ENCODE measurements around the gene PCDHB12. TPM values are rescaled to one million over a fixed set of nuclear protein-coding genes. Genes with fewer than 3 reads are reported as not detected.

The PCDHB12 gene
- polyA plus RNA-seq, 1 donor (not counting 4 experiments of a cell fraction or from before 2014, with no cell fraction given): not detected

DNA sequence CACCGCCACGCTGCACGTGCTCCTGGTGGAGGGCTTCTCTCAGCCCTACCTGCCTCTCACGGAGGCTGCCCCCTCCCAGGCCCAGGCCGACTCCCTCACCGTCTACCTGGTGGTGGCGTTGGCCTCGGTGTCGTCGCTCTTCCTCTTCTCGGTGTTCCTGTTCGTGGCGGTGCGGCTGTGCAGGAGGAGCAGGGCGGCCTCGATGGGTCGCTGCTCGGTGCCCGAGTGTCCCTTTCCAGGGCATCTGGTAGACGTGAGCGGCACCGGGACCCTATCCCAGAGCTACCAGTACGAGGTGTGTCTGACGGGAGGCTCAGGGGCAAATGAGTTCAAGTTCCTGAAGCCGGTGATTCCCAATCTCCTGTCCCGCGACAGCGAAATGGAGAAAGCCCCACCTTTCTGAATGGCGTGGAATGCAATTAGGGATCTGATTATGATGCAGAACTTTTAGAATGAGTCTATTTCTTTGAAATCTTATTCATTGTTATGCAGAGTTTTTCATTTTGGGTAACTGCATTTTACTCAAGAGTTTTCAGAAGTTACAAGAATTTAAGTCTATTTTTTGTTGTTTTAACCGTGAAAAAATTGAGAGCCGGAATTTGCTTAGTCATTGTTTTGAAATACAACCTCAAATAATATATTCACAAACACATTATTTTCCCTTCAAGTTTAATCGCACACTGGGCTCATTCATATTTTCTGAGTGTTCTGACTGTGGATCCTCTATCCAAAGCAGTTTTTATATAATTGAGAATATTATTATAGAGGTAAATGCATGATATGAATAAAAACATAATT lies 28.2 kb downstream of the PCDHB12 start:
- dilution Hi-C loops (cut with MboI; ENCODE audit: extremely low pct_ligation_motif_present, low sequenced_read_pairs): no loop called here
- Histone ChIP-seq H2AFZ (ENCODE audit: control insufficient read depth, low read length) (no peak overlapping the region), H3K36me3 (ENCODE audit: control insufficient read depth in 2 of 2, extremely low read depth in 1 of 2, insufficient read depth in 2 of 2, low read length in 2 of 2) (no peaks in the 10 kb centered on the region), H3K4me3 (ENCODE audit: control insufficient read depth in 2 of 3, extremely low read depth in 1 of 3, insufficient read depth in 2 of 3, low read depth in 1 of 3, low read length in 3 of 3) (no peak overlapping the region), H3K9me3 (ENCODE audit: control insufficient read depth, low read depth, low read length) (peaks cover 7% of the 10 kb centered on the region), H3K9ac (ENCODE audit: control insufficient read depth, extremely low read depth, insufficient read depth, low read length) (no peak overlapping the region), H3K4me2 (ENCODE audit: control insufficient read depth, extremely low read depth, insufficient read depth, low read depth, low read length) (no peak overlapping the region), H4K20me1 (ENCODE audit: control insufficient read depth, extremely low read depth, insufficient read depth, low read length) (no peaks in the 10 kb centered on the region), H3K79me2 (ENCODE audit: control insufficient read depth, insufficient read depth, low read length) (no peaks in the 10 kb centered on the region), H3K27me3 (ENCODE audit: control insufficient read depth, extremely low read depth, insufficient read depth, low read length) (no peaks in the 10 kb centered on the region), H3K27ac (ENCODE audit: control insufficient read depth, insufficient read depth, low read length) (no peak overlapping the region), H3K4me1 (ENCODE audit: control insufficient read depth, extremely low read depth, insufficient read depth, low read length) (no peaks in the 10 kb centered on the region), H3K9me1 (ENCODE audit: control insufficient read depth, extremely low read depth, insufficient read depth, low read length) (no peaks in the 10 kb centered on the region)
- FAIRE-seq: no peak
- TF ChIP-seq EZH2 (IDR thresholded peaks at IDR 0.05; ENCODE audit: low read length): no peak
- TF ChIP-seq, protein P1, sequence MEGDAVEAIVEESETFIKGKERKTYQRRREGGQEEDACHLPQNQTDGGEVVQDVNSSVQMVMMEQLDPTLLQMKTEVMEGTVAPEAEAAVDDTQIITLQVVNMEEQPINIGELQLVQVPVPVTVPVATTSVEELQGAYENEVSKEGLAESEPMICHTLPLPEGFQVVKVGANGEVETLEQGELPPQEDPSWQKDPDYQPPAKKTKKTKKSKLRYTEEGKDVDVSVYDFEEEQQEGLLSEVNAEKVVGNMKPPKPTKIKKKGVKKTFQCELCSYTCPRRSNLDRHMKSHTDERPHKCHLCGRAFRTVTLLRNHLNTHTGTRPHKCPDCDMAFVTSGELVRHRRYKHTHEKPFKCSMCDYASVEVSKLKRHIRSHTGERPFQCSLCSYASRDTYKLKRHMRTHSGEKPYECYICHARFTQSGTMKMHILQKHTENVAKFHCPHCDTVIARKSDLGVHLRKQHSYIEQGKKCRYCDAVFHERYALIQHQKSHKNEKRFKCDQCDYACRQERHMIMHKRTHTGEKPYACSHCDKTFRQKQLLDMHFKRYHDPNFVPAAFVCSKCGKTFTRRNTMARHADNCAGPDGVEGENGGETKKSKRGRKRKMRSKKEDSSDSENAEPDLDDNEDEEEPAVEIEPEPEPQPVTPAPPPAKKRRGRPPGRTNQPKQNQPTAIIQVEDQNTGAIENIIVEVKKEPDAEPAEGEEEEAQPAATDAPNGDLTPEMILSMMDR (optimal IDR thresholded peaks at IDR 0.05 in 1 of 3, IDR thresholded peaks at IDR 0.05 in 1 of 3, conservative IDR thresholded peaks at IDR 0.05 in 1 of 3; ENCODE audit: extremely low read depth in 1 of 3, insufficient read depth in 2 of 3, low read length in 3 of 3): no peak
- DNase-seq (ENCODE audit: low read depth, low spot score): no peak

DNA sequence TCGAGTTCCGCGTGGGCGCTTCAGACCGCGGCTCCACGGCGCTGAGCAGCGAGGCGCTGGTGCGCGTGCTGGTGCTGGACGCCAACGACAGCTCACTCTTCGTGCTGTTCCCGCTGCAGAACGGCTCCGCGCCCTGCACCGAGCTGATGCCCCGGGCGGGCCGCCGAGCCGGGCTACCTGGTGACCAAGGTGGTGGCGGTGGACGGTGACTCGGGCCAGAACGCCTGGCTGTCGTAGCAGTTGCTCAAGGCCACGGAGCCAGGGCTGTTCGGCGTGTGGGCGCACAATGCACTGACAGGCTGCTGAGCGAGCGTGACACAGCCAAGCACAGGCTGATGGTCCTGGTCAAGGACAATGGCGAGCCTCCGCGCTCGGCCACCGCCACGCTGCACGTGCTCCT lies 33.0 kb downstream of the PCDHB12 start:
- FAIRE-seq (no peak), DNase-seq (ENCODE audit: low read depth, low spot score) (no peak)
- Histone ChIP-seq H3K4me2 (ENCODE audit: control insufficient read depth, extremely low read depth, insufficient read depth, low read depth, low read length) (no peak overlapping the region), H2AFZ (ENCODE audit: control insufficient read depth, low read length) (no peak overlapping the region), H3K27ac (ENCODE audit: control insufficient read depth, insufficient read depth, low read length) (no peak overlapping the region), H3K4me3 (ENCODE audit: control insufficient read depth in 2 of 3, extremely low read depth in 1 of 3, insufficient read depth in 2 of 3, low read depth in 1 of 3, low read length in 3 of 3) (no peak overlapping the region), H3K9me1 (ENCODE audit: control insufficient read depth, extremely low read depth, insufficient read depth, low read length) (no peaks in the 10 kb centered on the region), H3K79me2 (ENCODE audit: control insufficient read depth, insufficient read depth, low read length) (no peaks in the 10 kb centered on the region), H3K36me3 (ENCODE audit: control insufficient read depth in 2 of 2, extremely low read depth in 1 of 2, insufficient read depth in 2 of 2, low read length in 2 of 2) (no peaks in the 10 kb centered on the region), H4K20me1 (ENCODE audit: control insufficient read depth, extremely low read depth, insufficient read depth, low read length) (no peaks in the 10 kb centered on the region), H3K27me3 (ENCODE audit: control insufficient read depth, extremely low read depth, insufficient read depth, low read length) (no peaks in the 10 kb centered on the region), H3K9ac (ENCODE audit: control insufficient read depth, extremely low read depth, insufficient read depth, low read length) (no peak overlapping the region), H3K4me1 (ENCODE audit: control insufficient read depth, extremely low read depth, insufficient read depth, low read length) (no peaks in the 10 kb centered on the region), H3K9me3 (ENCODE audit: control insufficient read depth, low read depth, low read length) (peaks cover 7% of the 10 kb centered on the region)
- dilution Hi-C loops (cut with MboI; ENCODE audit: extremely low pct_ligation_motif_present, low sequenced_read_pairs): no loop called here
- no peak for TF ChIP-seq EZH2 (IDR thresholded peaks at IDR 0.05; ENCODE audit: low read length)
- TF ChIP-seq, protein P1 (optimal IDR thresholded peaks at IDR 0.05 in 1 of 3, IDR thresholded peaks at IDR 0.05 in 1 of 3, conservative IDR thresholded peaks at IDR 0.05 in 1 of 3; ENCODE audit: extremely low read depth in 1 of 3, insufficient read depth in 2 of 3, low read length in 3 of 3): no peak
